ENCODE measurements around the gene OR2F2. TPM values are rescaled to one million over a fixed set of nuclear protein-coding genes. Genes with fewer than 3 reads are reported as not detected.

The OR2F2 gene
- total and polyA plus RNA-seq, 7 donors, result not detected

DNA sequence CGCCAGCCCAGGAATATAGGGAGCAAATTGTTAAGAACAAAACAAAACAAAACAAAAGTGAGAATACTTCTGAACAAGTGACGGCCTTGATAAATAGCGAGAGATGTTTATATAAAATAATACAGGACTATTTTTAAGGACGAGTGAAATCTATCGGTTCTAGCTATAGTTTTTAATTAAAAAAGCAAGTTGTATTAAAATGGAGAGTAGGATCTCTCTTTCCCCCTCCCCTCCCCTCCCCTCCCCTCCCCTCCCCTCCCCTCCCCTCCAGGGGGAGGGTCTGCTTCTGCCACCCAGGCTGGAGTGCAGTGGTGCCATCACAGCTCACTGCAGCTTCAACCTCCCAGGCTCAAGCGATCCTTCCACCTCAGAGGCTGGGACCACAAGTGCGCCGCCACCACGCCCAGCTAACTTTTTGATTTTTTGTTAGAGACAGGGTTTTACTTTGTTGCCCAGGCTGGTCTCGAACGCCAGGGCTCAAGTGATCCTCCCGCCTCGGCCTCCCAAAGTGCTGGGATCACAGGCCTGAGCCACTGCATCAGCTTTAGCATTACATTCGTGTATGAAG lies 32.6 kb upstream of the OR2F2 start:
- H3K36me3 ChIP-seq, result no peaks in the 10 kb centered on the region

GRCh38 chr7:143905509-143905908 lies 29.5 kb upstream of the OR2F2 start:
- Histone ChIP-seq H3K4me3 (no peak overlapping the region), H3K27me3 (no peaks in the 10 kb centered on the region), H3K4me1 (peaks cover 0 to 9% (median 6%) of the 10 kb centered on the region in 4 donors), H3K9me3 (no peaks in the 10 kb centered on the region), H3K36me3 (no peaks in the 10 kb centered on the region), H3K27ac (peak overlapping the region in 3 of 4 donors; percentile 35 to 44 (median 44))
- WGBS, 2 donors, result 86 to 94% methylated on average over 1 of the region's 1 CpG
- TF ChIP-seq CTCF (IDR thresholded peaks at IDR 0.05), result no peak
- no peak for TF ChIP-seq POLR2A (IDR thresholded peaks at IDR 0.05)
- TF ChIP-seq POLR2AphosphoS5 (IDR thresholded peaks at IDR 0.05), result no peak
- TF ChIP-seq EP300 (IDR thresholded peaks at IDR 0.05), result no peak
- no peak for DNase-seq
- intact Hi-C loops (cut with DNase I), result loop anchor here (10.0 kb wide), 2 partner anchors 521 to 929 kb away; partner anchors contain the start of genes TPK1 and ZYX

More for the DNA sequence above, 32.6 kb upstream of the OR2F2 start:
- H3K4me1 ChIP-seq, result peaks cover 0 to 28% (median 22%) of the 10 kb centered on the region in 4 donors
- TF ChIP-seq POLR2A (IDR thresholded peaks at IDR 0.05), result no peak
- no peak for TF ChIP-seq POLR2AphosphoS5 (IDR thresholded peaks at IDR 0.05)
- no peak for TF ChIP-seq EP300 (IDR thresholded peaks at IDR 0.05)
- TF ChIP-seq CTCF (IDR thresholded peaks at IDR 0.05), result no peak
- peak overlapping the region; percentile 57 to 77 (median 72) for H3K4me3 ChIP-seq
- DNase-seq, result no peak
- no peaks in the 10 kb centered on the region for H3K9me3 ChIP-seq
- peak overlapping the region; percentile 89 to 96 (median 94) for H3K27ac ChIP-seq
- 68 to 71% methylated on average over 14 of the region's 14 CpGs for WGBS, 2 donors
- H3K27me3 ChIP-seq, result no peaks in the 10 kb centered on the region
- intact Hi-C loops (cut with DNase I), result loop anchor here (5.0 to 10.0 kb wide), 3 partner anchors 85 to 932 kb away; partner anchors contain the start of genes TPK1 and ZYX

- DNase-seq, result no peak
- no peak for TF ChIP-seq EP300 (IDR thresholded peaks at IDR 0.05)
- no peak for TF ChIP-seq POLR2A (IDR thresholded peaks at IDR 0.05)
- no peak for TF ChIP-seq POLR2AphosphoS5 (IDR thresholded peaks at IDR 0.05)
- TF ChIP-seq CTCF (IDR thresholded peaks at IDR 0.05), result no peak
- Histone ChIP-seq H3K4me1 (peaks cover 0 to 5% (median 2%) of the 10 kb centered on the region in 4 donors), H3K36me3 (no peaks in the 10 kb centered on the region), H3K27ac (no peak overlapping the region), H3K27me3 (no peaks in the 10 kb centered on the region), H3K4me3 (no peak overlapping the region), H3K9me3 (no peaks in the 10 kb centered on the region)
- 91 to 94% methylated on average over 9 of the region's 9 CpGs for WGBS, 2 donors
- intact Hi-C loops (cut with DNase I), result loop anchor here (10.0 kb wide), 2 partner anchors 521 to 929 kb away; partner anchors contain the start of genes TPK1 and ZYX
These were observed 28.9 kb upstream of the OR2F2 start for GRCh38 chr7:143906151-143906550.

GRCh38 chr7:143906895-143907294 lies 28.1 kb upstream of the OR2F2 start:
- DNase-seq, result no peak
- no peaks in the 10 kb centered on the region for H3K27me3 ChIP-seq
- H3K36me3 ChIP-seq, result no peaks in the 10 kb centered on the region
- H3K4me3 ChIP-seq, result no peak overlapping the region
- peaks cover 0 to 5% (median 2%) of the 10 kb centered on the region in 4 donors for H3K4me1 ChIP-seq
- TF ChIP-seq EP300 (IDR thresholded peaks at IDR 0.05) (no peak), POLR2A (IDR thresholded peaks at IDR 0.05) (no peak), POLR2AphosphoS5 (IDR thresholded peaks at IDR 0.05) (no peak), CTCF (IDR thresholded peaks at IDR 0.05) (no peak)
- H3K9me3 ChIP-seq, result no peaks in the 10 kb centered on the region
- WGBS, 2 donors, result 97 to 98% methylated on average over 5 of the region's 5 CpGs
- H3K27ac ChIP-seq, result no peak overlapping the region
- intact Hi-C loops (cut with DNase I), result loop anchor here (10.0 kb wide), 2 partner anchors 522 to 928 kb away; partner anchors contain the start of genes TPK1 and ZYX

All from sigmoid colon (tissue), 7 donors.